Mesenchymal stem cell (in vitro differentiated cells and primary cell): ENCODE results near the gene CEP112.

Source experiments
- DNase-seq: peaks from one replicate; pipeline ENCODE4 v3.0.0-alpha.2; 2013
- H2AFZ ChIP-seq: one replicate; pipeline ENCODE4 v1.6.1; 2013; ENCODE audit warnings: low read depth, mild to moderate bottlenecking, control low read depth, inconsistent platforms, low read length, moderate library complexity
- H2AK5ac ChIP-seq: 2 replicates; pipeline ENCODE4 v1.6.1; 2013; ENCODE audit warnings: low read length, moderate library complexity, mild to moderate bottlenecking, inconsistent platforms; ENCODE audit not compliant: severe bottlenecking
- H2BK120ac ChIP-seq: one replicate; pipeline ENCODE4 v1.6.1; 2013; ENCODE audit warnings: low read depth, mild to moderate bottlenecking, inconsistent platforms, low read length, moderate library complexity
- H2BK12ac ChIP-seq, 2 experiments: one replicate each; pipeline ENCODE4 v1.6.1; 2013; ENCODE audit warnings: inconsistent platforms in 2 of 2, low read length in 2 of 2, mild to moderate bottlenecking in 2 of 2, moderate library complexity in 2 of 2, control low read depth in 1 of 2
- H2BK15ac ChIP-seq: one replicate; pipeline ENCODE4 v1.6.1; 2013; ENCODE audit warnings: mild to moderate bottlenecking, low read depth, inconsistent platforms; ENCODE audit not compliant: poor library complexity, severe bottlenecking
- H2BK5ac ChIP-seq: 2 replicates; pipeline ENCODE4 v1.6.1; 2013; ENCODE audit warnings: low read depth, mild to moderate bottlenecking, low read length, control low read depth, inconsistent platforms; ENCODE audit not compliant: poor library complexity, severe bottlenecking
- H3K14ac ChIP-seq, 2 experiments: one replicate each; pipeline ENCODE4 v1.6.1; 2013; ENCODE audit warnings: inconsistent platforms in 2 of 2, low read length in 2 of 2, control low read depth in 1 of 2, mild to moderate bottlenecking in 1 of 2, moderate library complexity in 1 of 2
- H3K18ac ChIP-seq, 2 experiments: one replicate each; pipeline ENCODE4 v1.6.1; 2013; ENCODE audit warnings: inconsistent platforms in 2 of 2, low read length in 2 of 2, control low read depth in 1 of 2, low read depth in 1 of 2, mild to moderate bottlenecking in 1 of 2
- H3K23ac ChIP-seq, 2 experiments: one replicate each; pipeline ENCODE4 v1.6.1; 2013; ENCODE audit warnings: inconsistent platforms in 2 of 2, low read length in 2 of 2, mild to moderate bottlenecking in 2 of 2, moderate library complexity in 2 of 2, control low read depth in 1 of 2
- H3K27ac ChIP-seq: 2 replicates; pipeline ENCODE4 v1.5.1; 2013; ENCODE audit warnings: mild to moderate bottlenecking, moderate library complexity, low read length, control low read depth, inconsistent platforms; ENCODE audit not compliant: poor library complexity, severe bottlenecking
- H3K27me3 ChIP-seq, 2 experiments: 2 replicates each; pipeline versions ENCODE4 v1.6.1 to v1.7.0; 2013; ENCODE audit warnings: low read length in 2 of 2, mild to moderate bottlenecking in 2 of 2, moderate library complexity in 2 of 2, control low read depth in 1 of 2, inconsistent platforms in 1 of 2; ENCODE audit not compliant: control insufficient read depth in 1 of 2, insufficient read depth in 1 of 2
- H3K36me3 ChIP-seq, 2 experiments: 2 replicates each; pipeline versions ENCODE4 v1.6.1 to v1.7.0; 2013; ENCODE audit warnings: low read length in 2 of 2, control low read depth in 1 of 2, inconsistent platforms in 1 of 2, low read depth in 1 of 2, mild to moderate bottlenecking in 1 of 2; ENCODE audit not compliant: insufficient read depth in 2 of 2, control insufficient read depth in 1 of 2
- H3K4ac ChIP-seq, 2 experiments: one replicate each; pipeline ENCODE4 v1.6.1; 2013; ENCODE audit warnings: inconsistent platforms in 2 of 2, low read length in 2 of 2, mild to moderate bottlenecking in 2 of 2, moderate library complexity in 2 of 2, control low read depth in 1 of 2, low read depth in 1 of 2
- H3K4me1 ChIP-seq: 2 replicates; pipeline ENCODE4 v1.6.1; 2013; ENCODE audit warnings: low read depth, low read length, control low read depth; ENCODE audit not compliant: control insufficient read depth, insufficient read depth
- H3K4me2 ChIP-seq: 2 replicates; pipeline ENCODE4 v1.6.1; 2013; ENCODE audit warnings: low read length, mild to moderate bottlenecking, inconsistent platforms; ENCODE audit not compliant: poor library complexity, severe bottlenecking
- H3K4me3 ChIP-seq, 2 experiments: 2 replicates each; pipeline versions ENCODE4 v1.5.1 to v1.7.0; 2013; ENCODE audit warnings: low read length in 2 of 2, mild to moderate bottlenecking in 2 of 2, control low read depth in 1 of 2, low read depth in 1 of 2; ENCODE audit not compliant: insufficient read depth in 1 of 2
- H3K79me1 ChIP-seq: replicated peaks from 2 replicates; pipeline ENCODE4 v1.6.1; 2013; ENCODE audit warnings: mild to moderate bottlenecking, control low read depth, low read length, inconsistent platforms; ENCODE audit not compliant: poor library complexity, severe bottlenecking
- H3K9ac ChIP-seq: 2 replicates; pipeline ENCODE4 v1.7.0; 2013; ENCODE audit warnings: mild to moderate bottlenecking, low read length, moderate library complexity
- H3K9me3 ChIP-seq: 2 replicates; pipeline ENCODE4 v1.7.0; 2013; ENCODE audit warnings: mild to moderate bottlenecking, low read length; ENCODE audit not compliant: control insufficient read depth
- H4K8ac ChIP-seq: one replicate; pipeline ENCODE4 v1.6.1; 2013; ENCODE audit warnings: inconsistent platforms, mild to moderate bottlenecking, low read length, moderate library complexity
- H4K91ac ChIP-seq: one replicate; pipeline ENCODE4 v1.6.1; 2013; ENCODE audit warnings: mild to moderate bottlenecking, low read length, inconsistent platforms
- WGBS: methylation state at CpG from one replicate; pipeline ENCODE4 v1.1.7; 2013; ENCODE audit warnings: mixed read lengths; 5-methylcytosine and 5-hydroxymethylcytosine counted together

CEP112 gene

DNA sequence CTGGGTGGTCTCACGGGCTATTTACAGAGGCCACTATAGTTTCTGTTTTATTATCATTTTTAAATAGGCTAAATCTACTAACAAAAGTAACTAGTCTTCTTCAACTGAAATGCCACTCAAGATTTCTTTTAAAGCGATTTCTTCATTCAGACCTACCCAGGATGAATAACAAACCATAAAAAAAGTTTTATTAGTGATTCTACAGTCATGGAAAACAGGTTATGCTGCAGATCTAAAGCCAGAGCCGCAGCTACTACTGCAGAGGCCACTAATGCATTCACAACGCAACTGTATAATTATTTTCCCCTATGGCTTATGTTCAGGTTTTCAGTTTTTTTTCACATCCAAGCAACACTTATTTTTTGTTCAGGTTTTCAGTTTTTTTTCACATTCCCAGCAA lies 494.3 kb downstream of the CEP112 start:
- H2AK5ac ChIP-seq, result no peak overlapping the region
- no peak overlapping the region for H2AFZ ChIP-seq
- H3K9me3 ChIP-seq, result no peaks in the 10 kb centered on the region
- H3K4me2 ChIP-seq, result no peak overlapping the region
- H3K27me3 ChIP-seq, result no peaks in the 10 kb centered on the region
- H4K91ac ChIP-seq, result no peak overlapping the region
- 63% methylated on average over 3 of the region's 4 CpGs for WGBS
- H3K18ac ChIP-seq, result no peak overlapping the region
- H3K23ac ChIP-seq, result no peak overlapping the region
- H3K4me3 ChIP-seq, result no peak overlapping the region
- no peak overlapping the region for H3K9ac ChIP-seq
- no peak overlapping the region for H3K4ac ChIP-seq
- no peaks in the 10 kb centered on the region for H3K36me3 ChIP-seq
- H2BK15ac ChIP-seq, result no peak overlapping the region
- H2BK5ac ChIP-seq, result peak overlapping the region; percentile 74
- no peak overlapping the region for H2BK12ac ChIP-seq
- H2BK120ac ChIP-seq, result no peak overlapping the region
- H3K79me1 ChIP-seq, result peaks cover 2% of the 10 kb centered on the region
- peak overlapping the region; percentile 98 for H3K27ac ChIP-seq
- H4K8ac ChIP-seq, result no peak overlapping the region
- H3K14ac ChIP-seq, result no peak overlapping the region
- H3K4me1 ChIP-seq, result peaks cover 7% of the 10 kb centered on the region
- DNase-seq, result no peak

DNA sequence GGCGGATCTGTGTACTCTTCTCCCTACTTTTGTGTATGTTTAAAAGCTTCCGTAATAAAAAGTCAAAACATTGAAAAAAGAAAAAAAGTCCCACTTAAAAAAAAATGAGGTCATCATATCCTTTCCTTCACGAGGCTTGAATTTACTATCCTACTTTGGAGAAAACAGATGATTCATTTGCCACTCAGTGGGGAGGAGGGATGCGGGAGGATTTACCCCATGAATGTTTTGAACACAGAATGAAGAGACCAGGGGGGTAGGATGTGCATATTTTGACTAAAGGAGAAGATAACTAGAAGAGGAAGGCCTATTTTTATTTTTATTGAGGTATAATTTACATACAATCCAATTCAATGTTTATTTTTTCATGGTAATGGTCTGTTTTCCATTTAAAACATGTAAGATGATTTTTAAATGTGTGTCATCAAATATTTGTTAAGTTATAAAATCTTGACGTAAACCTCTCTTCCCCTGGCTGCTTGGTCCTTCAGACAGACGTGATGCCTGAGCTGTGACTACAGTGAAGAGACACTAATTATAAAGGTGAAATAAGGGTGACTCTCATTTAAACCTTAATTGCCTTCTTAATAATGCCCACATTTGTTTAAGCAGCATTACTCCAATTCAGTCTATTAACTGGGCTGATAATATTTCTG lies 495.1 kb downstream of the CEP112 start:
- DNase-seq, result peak; percentile 51
- H3K4me1 ChIP-seq, result peaks cover 7% of the 10 kb centered on the region
- H3K27ac ChIP-seq, result peak overlapping the region; percentile 82
- no peak overlapping the region for H3K23ac ChIP-seq
- H3K4me2 ChIP-seq, result peak overlapping the region; percentile 13
- no peak overlapping the region for H4K91ac ChIP-seq
- H2AK5ac ChIP-seq, result no peak overlapping the region
- no peak overlapping the region for H2AFZ ChIP-seq
- peaks cover 2% of the 10 kb centered on the region for H3K79me1 ChIP-seq
- no peaks in the 10 kb centered on the region for H3K27me3 ChIP-seq
- no peak overlapping the region for H2BK12ac ChIP-seq
- H3K4me3 ChIP-seq, result no peak overlapping the region
- no peak overlapping the region for H2BK120ac ChIP-seq
- peak overlapping the region; percentile 79 for H2BK5ac ChIP-seq
- no peak overlapping the region for H3K14ac ChIP-seq
- H3K4ac ChIP-seq, result no peak overlapping the region
- H2BK15ac ChIP-seq, result no peak overlapping the region
- H3K18ac ChIP-seq, result no peak overlapping the region
- H3K9ac ChIP-seq, result peak overlapping the region; percentile 65
- WGBS, result 11% methylated on average over 2 of the region's 6 CpGs
- no peaks in the 10 kb centered on the region for H3K9me3 ChIP-seq
- no peaks in the 10 kb centered on the region for H3K36me3 ChIP-seq
- H4K8ac ChIP-seq, result no peak overlapping the region

DNA sequence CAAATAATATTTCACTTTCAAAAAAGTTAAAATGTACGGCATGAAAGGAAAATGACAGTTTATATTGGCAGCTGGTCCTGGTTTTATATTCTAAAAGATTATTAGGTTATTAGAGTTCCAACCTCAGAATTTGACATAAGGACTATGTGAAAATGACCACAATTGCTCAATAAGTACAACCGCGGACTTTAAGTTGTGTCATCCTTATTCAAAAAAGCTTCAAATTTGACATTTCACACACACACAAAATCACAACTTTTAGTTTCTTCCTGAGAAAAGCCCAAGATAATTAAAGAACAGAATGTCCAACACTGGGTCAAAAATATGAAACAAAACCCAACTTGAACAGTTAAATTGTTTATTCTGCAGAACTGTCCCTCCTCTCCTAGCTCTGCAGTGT lies 497.3 kb downstream of the CEP112 start:
- H3K4me2 ChIP-seq, result no peak overlapping the region
- no peak overlapping the region for H3K9ac ChIP-seq
- no peaks in the 10 kb centered on the region for H3K27me3 ChIP-seq
- no peak overlapping the region for H3K18ac ChIP-seq
- H2BK15ac ChIP-seq, result no peak overlapping the region
- H2BK120ac ChIP-seq, result no peak overlapping the region
- no peaks in the 10 kb centered on the region for H3K9me3 ChIP-seq
- H3K4ac ChIP-seq, result no peak overlapping the region
- H3K79me1 ChIP-seq, result peaks cover 2% of the 10 kb centered on the region
- H3K27ac ChIP-seq, result no peak overlapping the region
- H3K14ac ChIP-seq, result no peak overlapping the region
- H2BK5ac ChIP-seq, result no peak overlapping the region
- no peak overlapping the region for H3K4me3 ChIP-seq
- no peaks in the 10 kb centered on the region for H3K36me3 ChIP-seq
- DNase-seq, result no peak
- no peak overlapping the region for H4K8ac ChIP-seq
- no peak overlapping the region for H4K91ac ChIP-seq
- no peak overlapping the region for H2AFZ ChIP-seq
- H2BK12ac ChIP-seq, result no peak overlapping the region
- H3K23ac ChIP-seq, result no peak overlapping the region
- no peak overlapping the region for H2AK5ac ChIP-seq
- WGBS, result 100% methylated on average over 2 of the region's 3 CpGs
- peaks cover 10% of the 10 kb centered on the region for H3K4me1 ChIP-seq

DNA sequence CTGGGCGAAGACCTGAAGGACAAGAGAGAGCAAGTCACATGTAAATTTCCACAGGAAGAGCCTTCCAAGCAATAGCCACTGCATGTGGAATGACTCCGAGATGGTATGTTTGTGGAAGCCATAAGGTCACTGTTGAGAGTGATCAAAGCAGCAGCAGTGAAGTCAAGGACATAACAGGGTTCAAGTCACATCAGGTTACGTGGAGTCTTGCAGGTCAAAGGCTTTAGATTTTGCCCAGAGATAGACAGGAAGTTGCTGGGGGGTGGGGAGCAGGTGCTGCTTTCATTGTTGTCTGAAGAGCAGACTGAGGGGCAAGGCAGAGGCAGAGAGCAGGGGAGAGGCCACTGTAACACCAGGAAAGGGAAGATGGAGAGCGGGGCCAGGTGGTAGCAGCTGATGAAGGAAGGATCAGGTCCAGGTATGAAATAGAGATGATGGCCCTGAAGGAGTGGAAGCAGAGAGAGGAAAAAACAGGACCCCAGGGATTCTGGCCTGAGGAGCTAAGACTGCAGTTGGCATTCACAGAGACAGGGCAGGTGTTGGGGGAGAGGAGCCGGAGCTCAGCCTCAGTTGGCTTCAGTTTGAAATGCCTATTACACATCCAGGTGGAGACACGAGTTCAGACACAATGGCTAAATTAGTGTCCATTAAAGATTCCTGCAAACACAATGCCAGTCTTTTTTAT lies 501.2 kb downstream of the CEP112 start:
- Histone ChIP-seq H2BK15ac (no peak overlapping the region), H3K4me2 (no peak overlapping the region), H3K36me3 (no peaks in the 10 kb centered on the region), H4K8ac (no peak overlapping the region), H3K4me1 (peaks cover 3% of the 10 kb centered on the region), H4K91ac (no peak overlapping the region), H2BK120ac (no peak overlapping the region), H3K4me3 (no peak overlapping the region), H3K9me3 (no peaks in the 10 kb centered on the region), H3K18ac (no peak overlapping the region), H3K27ac (no peak overlapping the region), H3K9ac (no peak overlapping the region), H3K4ac (no peak overlapping the region), H3K14ac (no peak overlapping the region), H3K27me3 (no peaks in the 10 kb centered on the region), H2BK12ac (no peak overlapping the region), H2BK5ac (no peak overlapping the region), H3K23ac (no peak overlapping the region), H3K79me1 (peaks cover 2% of the 10 kb centered on the region), H2AK5ac (no peak overlapping the region), H2AFZ (no peak overlapping the region)
- DNase-seq, result no peak
- WGBS, result 87% methylated on average over 5 of the region's 6 CpGs
